Measurements from ENCODE around the gene MMP11. TPM values are rescaled to one million over a fixed set of nuclear protein-coding genes. Genes with fewer than 3 reads are reported as not detected.

The MMP11 gene
- total and polyA plus RNA-seq, 2 of the 13 experiments (the other 11 are each of a cell fraction or from before 2014, with no cell fraction given): 8.9 to 28.6 TPM

- FAIRE-seq: peak; percentile 93
- 0% methylated on average over 9 of the region's 12 CpGs for WGBS (ENCODE audit: low lambda C conversion rate)
- TF ChIP-seq XRCC5 (optimal IDR thresholded peaks at IDR 0.05; ENCODE audit: low read length) (peak; percentile 22), SRSF4 (IDR thresholded peaks at IDR 0.05; ENCODE audit: low read depth, low read length, poor library complexity, severe bottlenecking) (no peak), HNRNPLL (IDR thresholded peaks at IDR 0.05; ENCODE audit: low read depth, low read length, poor library complexity, severe bottlenecking) (no peak), ZNF609 (CRISPR knock-in tag; IDR thresholded peaks at IDR 0.05; ENCODE audit: borderline replicate concordance) (peak; percentile 86; the same call in 1 of the 2 replicates), HMG20B (CRISPR knock-in tag; conservative IDR thresholded peaks at IDR 0.05) (no peak; the same call in 1 of the 2 replicates), BATF2 (CRISPR knock-in tag; IDR thresholded peaks at IDR 0.05) (no peak), ZKSCAN1 (IDR thresholded peaks at IDR 0.05; ENCODE audit: low read length) (no peak), MTA3 (CRISPR knock-in tag; IDR thresholded peaks at IDR 0.05) (no peak), ZNF136 (CRISPR knock-in tag; IDR thresholded peaks at IDR 0.05; ENCODE audit: low read depth) (no peak), ZNF879 (CRISPR knock-in tag; IDR thresholded peaks at IDR 0.05) (no peak), MYPOP (CRISPR knock-in tag; IDR thresholded peaks at IDR 0.05) (no peak), NFYC (CRISPR knock-in tag; IDR thresholded peaks at IDR 0.05) (no peak), ZMYM2 (CRISPR knock-in tag; IDR thresholded peaks at IDR 0.05) (no peak), HNF1B (CRISPR knock-in tag; IDR thresholded peaks at IDR 0.05) (peak; percentile 74), ZNF282 (IDR thresholded peaks at IDR 0.05; ENCODE audit: partially characterized antibody) (no peak)
These were observed 1.7 kb downstream of the MMP11 start for GRCh38 chr22:23774114-23774921.

More at GRCh38 chr22:23774114-23774921, 1.7 kb downstream of the MMP11 start:
- peak; percentile 74 for ATAC-seq
- peaks cover 2% of the 10 kb centered on the region for H3K79me2 ChIP-seq (ENCODE audit: insufficient read depth, low read length)
- peak overlapping the region; percentile 75 for H3K27ac ChIP-seq (ENCODE audit: extremely low read length, insufficient read depth, low read length)
- intact Hi-C loops (cut with micrococcal nuclease; ENCODE audit: unreplicated experiment): loop anchor here (1.0 kb wide), 1 partner anchor 10 kb away; no protein-coding TSS in a partner anchor
- ChIA-PET CTCF (ENCODE audit: low intra/inter-chr PET ratio, low total read pairs) (no interaction called here), POLR2A (interaction anchor here (0.5 to 6.6 kb wide), 17 partner anchors 8 to 236 kb away, joined by 3 to 201 read pairs (median 7); partner anchors contain the start of genes CABIN1, MIF, SLC2A11 and SMARCB1)
- no peaks in the 10 kb centered on the region; a peak in 1 of 5 replicates for H3K27me3 ChIP-seq (ENCODE audit: control insufficient read depth in 1 of 2, insufficient read depth in 2 of 2, low read length in 2 of 2)
- H3K9ac ChIP-seq (ENCODE audit: insufficient read depth, low read depth, low read length): peak overlapping the region; percentile 85
- in situ Hi-C loops (cut with HindIII; ENCODE audit: extremely low pct_ligation_motif_present, low pct_unique_long_range_greater_than_20kb): no loop called here
- H3K4me1 ChIP-seq (ENCODE audit: insufficient read depth, low read length): peaks cover 81% of the 10 kb centered on the region
- H3K4me3 ChIP-seq (replicated peaks in 1 of 3; ENCODE audit: insufficient read depth in 1 of 3, low read depth in 2 of 3, low read length in 3 of 3): peak overlapping the region; percentile 71 to 90 (median 75); a peak in 5 of 6 replicates
- H3K36me3 ChIP-seq (replicated peaks in 1 of 2; ENCODE audit: control insufficient read depth in 1 of 2, insufficient read depth in 2 of 2, low read length in 2 of 2): no peaks in the 10 kb centered on the region
- no TSS peak for BruUV-seq (replicated peaks)
- H4K20me1 ChIP-seq (ENCODE audit: insufficient read depth, low read length): no peaks in the 10 kb centered on the region
- no peak overlapping the region for H2AFZ ChIP-seq (ENCODE audit: low read length)
- H3K4me2 ChIP-seq (ENCODE audit: low read depth, low read length): peak overlapping the region; percentile 90
- DNase-seq (ENCODE audit: low spot score): peak; percentile 85
- H3K9me3 ChIP-seq (ENCODE audit: low read length): no peaks in the 10 kb centered on the region
